GM19240 (cell line): ENCODE results near the gene SLC25A47.
"Not testable (repeated sequence)": the region's sequence is repeated elsewhere in the genome, so short reads cannot be mapped to it uniquely, and the experiment has no call there.

Experiments used
- DNase-seq: peaks from one replicate; pipeline ENCODE4 v3.0.0; 2011; ENCODE audit warnings: low spot score; ENCODE audit not compliant: insufficient read length

SLC25A47 gene

GRCh38 chr14:100325231-100325632 lies 2.1 kb downstream of the SLC25A47 start:
- DNase-seq = no peak

GRCh38 chr14:100325958-100326357 lies 2.8 kb downstream of the SLC25A47 start:
- no peak for DNase-seq

GRCh38 chr14:100327128-100327527 lies 4.0 kb downstream of the SLC25A47 start:
- DNase-seq = no peak

- no peak for DNase-seq
Measured at GRCh38 chr14:100328495-100329163, 5.5 kb downstream of the SLC25A47 start.

GRCh38 chr14:100329233-100330006 lies 6.3 kb downstream of the SLC25A47 start:
- DNase-seq = no peak

GRCh38 chr14:100330007-100330344 lies 6.8 kb downstream of the SLC25A47 start:
- no peak for DNase-seq

- no peak for DNase-seq
Measured at GRCh38 chr14:100330388-100330931, 7.3 kb downstream of the SLC25A47 start.

- no peak for DNase-seq
Measured at GRCh38 chr14:100332071-100332639, 9.0 kb downstream of the SLC25A47 start.

- no peak for DNase-seq
Measured at GRCh38 chr14:100332797-100333196, 9.7 kb downstream of the SLC25A47 start.

- no peak for DNase-seq
Measured at GRCh38 chr14:100333311-100333710, 10.2 kb downstream of the SLC25A47 start.

- DNase-seq = no peak
Measured at GRCh38 chr14:100333827-100334226, 10.7 kb downstream of the SLC25A47 start.

- DNase-seq = no peak
Measured at GRCh38 chr14:100334904-100335303, 11.8 kb downstream of the SLC25A47 start.

GRCh38 chr14:100336618-100337530 lies 13.7 kb downstream of the SLC25A47 start:
- DNase-seq = no peak

- no peak for DNase-seq
Measured at GRCh38 chr14:100339766-100340422, 16.8 kb downstream of the SLC25A47 start.

- no peak for DNase-seq
Measured at GRCh38 chr14:100340423-100340813, 17.3 kb downstream of the SLC25A47 start.

GRCh38 chr14:100341301-100342031 lies 18.3 kb downstream of the SLC25A47 start:
- DNase-seq = peak; percentile 41

- no peak for DNase-seq
Measured at GRCh38 chr14:100342195-100342594, 19.1 kb downstream of the SLC25A47 start.

GRCh38 chr14:100342826-100343225 lies 19.7 kb downstream of the SLC25A47 start:
- DNase-seq = not testable (repeated sequence)

- not testable (repeated sequence) for DNase-seq
Measured at GRCh38 chr14:100344657-100345056, 21.5 kb downstream of the SLC25A47 start.

GRCh38 chr14:100345711-100346110 lies 22.6 kb downstream of the SLC25A47 start:
- DNase-seq = no peak
